ENCODE results near the gene CEND1.

DNA sequence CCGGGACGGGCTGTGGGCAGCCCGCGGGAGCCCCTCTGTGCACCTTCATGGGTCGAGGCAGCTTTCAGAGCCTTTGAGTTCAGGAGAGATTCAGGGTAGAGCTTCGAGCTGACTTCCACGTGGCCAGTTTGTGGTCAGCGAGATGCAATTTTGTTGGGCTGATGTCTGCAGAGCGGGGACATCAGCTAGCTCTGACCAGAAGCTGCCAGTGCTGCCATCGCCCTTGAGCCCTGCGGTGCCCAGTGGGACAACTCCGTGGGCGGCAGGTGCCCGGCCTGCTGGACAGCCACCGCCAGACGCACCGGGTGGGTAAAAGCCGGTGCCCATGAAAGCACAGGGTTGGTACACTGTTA lies 41.9 kb downstream of the CEND1 start:
- no peak for TF ChIP-seq CTCF (IDR thresholded peaks at IDR 0.05; ENCODE audit: low read depth, low read length, poor library complexity, severe bottlenecking)
- TF ChIP-seq EZH2phosphoT487 (IDR thresholded peaks at IDR 0.05; ENCODE audit: borderline replicate concordance, low read length): no peak

All from DOHH2 (cell line).